Esophagus squamous epithelium (tissue), 5 donors: ENCODE results near the gene ITGB3. TPM values are rescaled to one million over a fixed set of nuclear protein-coding genes. Genes with fewer than 3 reads are reported as not detected.
"Not testable (repeated sequence)": the region's sequence is repeated elsewhere in the genome, so short reads cannot be mapped to it uniquely, and the experiment has no call there.

Source experiments
- DNase-seq: peaks from one replicate; lab custom pipeline; 2025; lab: John Stamatoyannopoulos, UW
- H3K27ac ChIP-seq, 4 donors: fragments of 200-600 bp; sonication (generic); one replicate each; pipeline ENCODE4 v1.5.1; 2016 to 2019; ENCODE audit warnings: mild to moderate bottlenecking in 1 of 4
- H3K27me3 ChIP-seq, 4 donors: fragments of 200-600 bp; sonication (generic); 1 replicate in 3 of 4; 2 replicates in 1 of 4; pipeline versions ENCODE4 v1.5.1 to v1.6.0; 2017 to 2021; ENCODE audit warnings: antibody characterized with exemption in 1 of 4
- H3K36me3 ChIP-seq, 3 donors: fragments of 200-600 bp; sonication (generic); one replicate each; pipeline ENCODE4 v1.5.1; 2016 to 2019
- H3K4me1 ChIP-seq, 3 donors: fragments of 200-600 bp; sonication (generic); one replicate each; pipeline ENCODE4 v1.5.1; 2017 to 2019
- H3K4me3 ChIP-seq, 4 donors: fragments of 200-600 bp; sonication (generic); 1 replicate in 3 of 4; 2 replicates in 1 of 4; pipeline ENCODE4 v1.5.1; 2016 to 2019; ENCODE audit warnings: mild to moderate bottlenecking in 2 of 4, moderate library complexity in 1 of 4
- H3K9me3 ChIP-seq, 3 donors: fragments of 200-600 bp; sonication (generic); one replicate each; pipeline ENCODE4 v1.5.1; 2016 to 2019
- POLR2A ChIP-seq, 4 donors: fragments of 450-650 bp; IDR thresholded peaks; one replicate each; pipeline ENCODE4 v1.6.1; 2017; ENCODE audit warnings: antibody characterized with exemption in 4 of 4, mild to moderate bottlenecking in 4 of 4, moderate library complexity in 3 of 4
- WGBS, 2 donors: methylation state at CpG; one replicate each; pipeline ENCODE4 v1.1.5; 2018; 5-methylcytosine and 5-hydroxymethylcytosine counted together
- intact Hi-C: fragments of 100-400 bp; cut with DNase I; formaldehyde crosslinking; loops from one replicate; pipeline ENCODE4 v1.15.0; 2022
- total RNA-seq, 4 donors: library from RNA; depleted of rRNA; stranded (reverse); fragments of >200 nt; gene quantifications; one replicate each; pipeline ENCODE4 v1.1.0, GENCODE V29; 2016
- TF ChIP-seq, protein P1 (sequence below), 6 experiments: fragments of 450-650 bp in 4 of 6; fragments of 200-600 bp in 2 of 6; sonication (generic) in 2 of 6; IDR thresholded peaks; one replicate each; pipeline ENCODE4 v1.5.1; 2016 to 2019; ENCODE audit warnings: antibody characterized with exemption in 6 of 6, mild to moderate bottlenecking in 4 of 6, moderate library complexity in 4 of 6
- donor health status: DM: yes; HTN: yes; CAD: no.

Gene ITGB3
- total RNA-seq, 4 donors from 2014 or later: 0.23 to 7.2 (median 2.8) TPM

DNA sequence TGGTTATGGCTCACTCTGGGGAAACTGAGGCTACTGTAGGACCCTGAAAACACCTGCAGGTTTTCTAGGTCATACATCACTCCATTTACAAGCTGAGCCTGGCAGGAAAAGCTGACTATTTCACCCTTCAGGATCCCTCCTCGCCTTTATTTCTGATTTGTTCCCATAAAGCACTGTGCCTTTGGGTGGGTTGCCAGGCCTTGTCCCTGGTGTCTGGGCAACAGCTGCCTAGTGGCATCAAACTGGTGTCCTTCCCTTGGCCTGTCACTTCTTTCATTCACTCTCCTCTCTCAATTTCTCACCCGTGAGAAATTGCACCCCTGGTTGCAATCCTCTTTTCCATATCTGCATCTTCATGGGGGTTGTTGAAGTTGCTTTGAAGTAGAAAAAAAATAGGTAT lies 42.8 kb upstream of the ITGB3 start:
- Histone ChIP-seq H3K4me1 (peaks cover 0 to 6% (median under 1%) of the 10 kb centered on the region in 3 donors), H3K36me3 (no peaks in the 10 kb centered on the region), H3K27me3 (no peaks in the 10 kb centered on the region), H3K4me3 (no peak overlapping the region), H3K9me3 (no peaks in the 10 kb centered on the region), H3K27ac (no peak overlapping the region)
- TF ChIP-seq POLR2A (IDR thresholded peaks at IDR 0.05): no peak
- TF ChIP-seq, protein P1, sequence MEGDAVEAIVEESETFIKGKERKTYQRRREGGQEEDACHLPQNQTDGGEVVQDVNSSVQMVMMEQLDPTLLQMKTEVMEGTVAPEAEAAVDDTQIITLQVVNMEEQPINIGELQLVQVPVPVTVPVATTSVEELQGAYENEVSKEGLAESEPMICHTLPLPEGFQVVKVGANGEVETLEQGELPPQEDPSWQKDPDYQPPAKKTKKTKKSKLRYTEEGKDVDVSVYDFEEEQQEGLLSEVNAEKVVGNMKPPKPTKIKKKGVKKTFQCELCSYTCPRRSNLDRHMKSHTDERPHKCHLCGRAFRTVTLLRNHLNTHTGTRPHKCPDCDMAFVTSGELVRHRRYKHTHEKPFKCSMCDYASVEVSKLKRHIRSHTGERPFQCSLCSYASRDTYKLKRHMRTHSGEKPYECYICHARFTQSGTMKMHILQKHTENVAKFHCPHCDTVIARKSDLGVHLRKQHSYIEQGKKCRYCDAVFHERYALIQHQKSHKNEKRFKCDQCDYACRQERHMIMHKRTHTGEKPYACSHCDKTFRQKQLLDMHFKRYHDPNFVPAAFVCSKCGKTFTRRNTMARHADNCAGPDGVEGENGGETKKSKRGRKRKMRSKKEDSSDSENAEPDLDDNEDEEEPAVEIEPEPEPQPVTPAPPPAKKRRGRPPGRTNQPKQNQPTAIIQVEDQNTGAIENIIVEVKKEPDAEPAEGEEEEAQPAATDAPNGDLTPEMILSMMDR (IDR thresholded peaks at IDR 0.05): no peak
- 90 to 92% methylated on average over 2 of the region's 2 CpGs for WGBS, 2 donors
- no peak for DNase-seq
- intact Hi-C loops: no loop called here

DNA sequence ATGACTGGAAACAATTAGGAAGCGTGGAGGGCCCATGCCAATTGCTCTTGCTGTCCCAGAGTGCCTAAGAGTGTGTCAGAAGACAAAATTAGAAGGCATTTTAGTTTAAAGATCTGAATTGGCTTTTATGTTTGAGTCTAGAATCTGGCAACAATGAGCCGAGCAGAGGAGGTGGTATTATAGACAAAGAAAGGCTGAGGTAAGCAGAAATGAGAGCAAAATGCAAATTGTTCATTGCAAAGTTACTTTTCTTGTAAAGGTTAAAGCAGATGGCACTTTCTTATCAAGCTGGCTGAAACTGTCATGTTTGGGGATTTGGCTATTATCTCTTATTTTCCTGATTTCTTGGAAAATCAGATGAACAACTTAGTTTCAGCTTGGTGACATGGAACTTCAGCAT lies 41.2 kb upstream of the ITGB3 start:
- TF ChIP-seq POLR2A (IDR thresholded peaks at IDR 0.05): no peak
- TF ChIP-seq, protein P1 (IDR thresholded peaks at IDR 0.05): no peak
- DNase-seq: no peak
- Histone ChIP-seq H3K9me3 (no peaks in the 10 kb centered on the region), H3K27me3 (no peaks in the 10 kb centered on the region), H3K4me3 (no peak overlapping the region), H3K4me1 (no peaks in the 10 kb centered on the region), H3K36me3 (no peaks in the 10 kb centered on the region), H3K27ac (no peak overlapping the region)
- intact Hi-C loops: no loop called here
- WGBS, 2 donors: 40 to 66% methylated on average over 2 of the region's 2 CpGs

DNA sequence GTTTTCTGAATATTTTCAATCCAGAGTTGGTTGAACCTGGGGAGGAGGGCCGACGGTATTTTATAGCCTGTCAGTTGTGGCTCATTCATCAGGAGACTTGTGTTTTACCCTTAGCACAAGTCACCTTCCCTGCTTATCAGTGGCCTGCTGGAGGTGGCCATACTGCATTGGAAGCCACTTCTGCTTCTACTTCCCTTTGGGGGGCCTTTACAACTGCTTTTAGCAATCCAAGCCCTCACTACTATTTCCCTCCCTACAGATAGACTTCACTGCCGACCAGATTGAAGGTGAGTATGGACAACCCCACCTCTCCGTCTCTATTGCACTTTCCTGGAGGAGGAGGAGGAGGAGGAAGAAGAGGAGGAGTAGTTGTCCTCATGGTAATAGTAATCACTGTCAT lies 40.1 kb upstream of the ITGB3 start:
- H3K36me3 ChIP-seq: no peaks in the 10 kb centered on the region
- TF ChIP-seq, protein P1 (IDR thresholded peaks at IDR 0.05): no peak
- no peak for TF ChIP-seq POLR2A (IDR thresholded peaks at IDR 0.05)
- no peaks in the 10 kb centered on the region for H3K4me1 ChIP-seq
- intact Hi-C loops: no loop called here
- no peak overlapping the region for H3K4me3 ChIP-seq
- 82 to 85% methylated on average over 4 of the region's 4 CpGs for WGBS, 2 donors
- no peaks in the 10 kb centered on the region for H3K27me3 ChIP-seq
- H3K9me3 ChIP-seq: no peaks in the 10 kb centered on the region
- no peak overlapping the region for H3K27ac ChIP-seq
- no peak for DNase-seq

DNA sequence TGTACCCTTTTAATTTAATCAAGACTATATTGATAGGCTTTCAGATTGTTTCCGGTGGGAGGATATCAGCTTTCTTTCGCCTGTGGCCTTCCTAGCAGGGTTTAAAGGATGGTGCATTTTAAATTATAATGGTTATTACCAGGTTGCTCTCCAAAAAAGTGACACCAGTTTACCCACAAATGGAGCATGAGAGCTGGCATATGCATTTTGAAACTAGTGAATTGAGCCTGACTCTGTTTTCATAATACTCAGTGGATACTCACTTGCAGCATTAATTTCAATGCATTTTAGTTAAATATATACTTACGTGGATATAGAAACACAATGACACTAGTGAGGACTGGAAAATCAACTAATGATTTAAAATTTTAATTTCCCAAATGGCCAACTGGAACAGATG lies 38.7 kb upstream of the ITGB3 start:
- Histone ChIP-seq H3K4me3 (no peak overlapping the region), H3K36me3 (no peaks in the 10 kb centered on the region), H3K27me3 (no peaks in the 10 kb centered on the region), H3K9me3 (no peaks in the 10 kb centered on the region), H3K27ac (no peak overlapping the region), H3K4me1 (no peaks in the 10 kb centered on the region)
- 89 to 91% methylated on average over 3 of the region's 3 CpGs for WGBS, 2 donors
- no peak for DNase-seq
- TF ChIP-seq, protein P1 (IDR thresholded peaks at IDR 0.05): no peak
- TF ChIP-seq POLR2A (IDR thresholded peaks at IDR 0.05): no peak
- intact Hi-C loops: no loop called here

DNA sequence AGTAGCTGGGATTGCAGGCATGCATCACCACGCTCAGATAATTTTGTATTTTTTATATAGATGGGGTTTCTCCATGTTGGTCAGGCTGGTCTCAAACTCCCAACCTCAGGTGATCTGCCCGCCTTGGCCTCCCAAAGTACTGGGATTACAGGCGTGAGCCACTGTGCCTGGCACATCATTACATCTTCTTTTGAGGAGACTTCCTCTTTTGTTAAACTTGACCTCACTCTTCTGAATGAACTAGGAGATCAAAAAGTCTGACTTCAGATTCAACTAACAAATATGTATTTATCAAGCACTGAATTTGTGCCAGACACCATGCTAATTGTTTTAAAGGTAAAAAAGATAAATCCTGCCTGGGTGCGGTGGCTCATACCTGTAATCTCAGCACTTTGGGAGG lies 36.8 kb upstream of the ITGB3 start:
- 83 to 87% methylated on average over 4 of the region's 4 CpGs for WGBS, 2 donors
- intact Hi-C loops, H3K4me1 ChIP-seq, H3K9me3 ChIP-seq, H3K27ac ChIP-seq, H3K27me3 ChIP-seq, DNase-seq, H3K36me3 ChIP-seq, H3K4me3 ChIP-seq: not testable (repeated sequence)

DNA sequence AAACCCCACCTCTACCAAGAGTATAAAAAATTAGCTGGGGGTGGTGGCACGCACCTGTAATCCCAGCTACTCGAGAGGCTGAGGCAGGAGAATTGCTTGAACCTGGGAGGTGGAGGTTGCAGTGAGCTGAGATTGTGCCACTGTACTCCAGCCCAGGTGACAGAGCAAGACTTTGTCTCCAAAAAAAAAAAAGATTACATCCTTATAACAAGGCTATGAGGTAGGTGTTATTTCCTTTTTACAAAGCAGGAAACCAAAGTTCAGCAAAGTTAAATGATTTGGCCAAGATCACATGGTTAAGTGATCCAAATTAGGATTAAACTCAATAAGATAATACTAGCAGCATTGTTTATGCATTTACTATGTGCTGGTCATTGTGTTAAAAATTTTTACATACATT lies 36.3 kb upstream of the ITGB3 start:
- H3K27me3 ChIP-seq, DNase-seq, H3K4me3 ChIP-seq, H3K36me3 ChIP-seq, H3K27ac ChIP-seq, intact Hi-C loops, H3K9me3 ChIP-seq, H3K4me1 ChIP-seq: not testable (repeated sequence)
- WGBS, 2 donors: 92% methylated on average over 2 of the region's 2 CpGs
